Activated naive CD8-positive, alpha-beta T cell treated with anti-CD3 and anti-CD28 coated beads for 36 hours (primary cell): ENCODE results near the gene F11R. TPM values are rescaled to one million over a fixed set of nuclear protein-coding genes. Genes with fewer than 3 reads are reported as not detected.
A peak's percentile ranks its signal among the peaks of the same experiment; 100 is the strongest.
"Not testable (repeated sequence)": the region's sequence is repeated elsewhere in the genome, so short reads cannot be mapped to it uniquely, and the experiment has no call there.

Source experiments
- DNase-seq: peaks from one replicate; pipeline ENCODE4 v3.0.0; 2021
- H3K27ac Mint-ChIP-seq: one replicate; pipeline ENCODE4 v1.8.0; 2022; ENCODE audit warnings: mild to moderate bottlenecking, moderate library complexity, mixed read lengths
- H3K27me3 Mint-ChIP-seq: one replicate; pipeline ENCODE4 v1.8.0; 2022; ENCODE audit warnings: mild to moderate bottlenecking, mixed read lengths
- H3K36me3 Mint-ChIP-seq: one replicate; pipeline ENCODE4 v1.8.0; 2021; ENCODE audit warnings: mild to moderate bottlenecking, mixed read lengths
- H3K4me1 Mint-ChIP-seq: one replicate; pipeline ENCODE4 v1.8.0; 2021; ENCODE audit warnings: mixed read lengths
- H3K4me3 Mint-ChIP-seq: one replicate; pipeline ENCODE4 v1.8.0; 2022; ENCODE audit warnings: mild to moderate bottlenecking, moderate library complexity, mixed read lengths
- H3K9me3 Mint-ChIP-seq: one replicate; pipeline ENCODE4 v1.8.0; 2022; ENCODE audit warnings: mixed read lengths
- total RNA-seq, 2 experiments: library from RNA; stranded (reverse); gene quantifications; one replicate each; pipeline ENCODE4 v1.2.3, GENCODE V29; 2021

Gene F11R
- total RNA-seq, 2 experiments from 2014 or later = 12.8 to 13.4 TPM

GRCh38 chr1:161047436-161048420 is 26.8 kb upstream of the F11R start:
- Mint-ChIP-seq H3K36me3 (peaks cover 57% of the 10 kb centered on the region), H3K4me1 (peaks cover 25% of the 10 kb centered on the region), H3K4me3 (no peak overlapping the region), H3K27ac (peak overlapping the region; percentile 99), H3K9me3 (no peaks in the 10 kb centered on the region), H3K27me3 (no peaks in the 10 kb centered on the region)
- no peak for DNase-seq

GRCh38 chr1:161046605-161047228 is 25.8 kb upstream of the F11R start:
- Mint-ChIP-seq H3K27ac (peak overlapping the region; percentile 99), H3K27me3 (no peaks in the 10 kb centered on the region), H3K4me3 (peak overlapping the region; percentile 96), H3K9me3 (no peaks in the 10 kb centered on the region), H3K4me1 (peaks cover 27% of the 10 kb centered on the region), H3K36me3 (peaks cover 52% of the 10 kb centered on the region)
- DNase-seq = no peak

GRCh38 chr1:161045736-161046604 is 25.0 kb upstream of the F11R start, which contains the start of gene USF1:
TSS of gene USF1 (minus strand) at chr1:161045977. CDS start at chr1:161043275, 2,702 bp downstream.
- H3K27ac Mint-ChIP-seq = peak within 1 kb of the TSS; percentile 99
- peak; percentile 92 for DNase-seq
- H3K4me1 Mint-ChIP-seq = peaks cover 34% of the 10 kb centered on the region
- H3K27me3 Mint-ChIP-seq = no peaks in the 10 kb centered on the region
- H3K36me3 Mint-ChIP-seq = peaks cover 54% of the 10 kb centered on the region
- no peaks in the 10 kb centered on the region for H3K9me3 Mint-ChIP-seq
- H3K4me3 Mint-ChIP-seq = peak within 1 kb of the TSS; percentile 96

GRCh38 chr1:161044908-161045735 is 24.2 kb upstream of the F11R start:
- Mint-ChIP-seq H3K27ac (peak overlapping the region; percentile 99), H3K4me1 (peaks cover 37% of the 10 kb centered on the region), H3K4me3 (peak overlapping the region; percentile 96), H3K9me3 (no peaks in the 10 kb centered on the region), H3K36me3 (peaks cover 54% of the 10 kb centered on the region), H3K27me3 (no peaks in the 10 kb centered on the region)
- DNase-seq = peak; percentile 80

- Mint-ChIP-seq H3K27ac (peak overlapping the region; percentile 99), H3K4me1 (peaks cover 40% of the 10 kb centered on the region), H3K9me3 (no peaks in the 10 kb centered on the region), H3K4me3 (peak overlapping the region; percentile 96), H3K27me3 (no peaks in the 10 kb centered on the region), H3K36me3 (peaks cover 54% of the 10 kb centered on the region)
- DNase-seq = no peak
These were observed 23.6 kb upstream of the F11R start for GRCh38 chr1:161044535-161044907.

GRCh38 chr1:161039546-161039945 is 18.6 kb upstream of the F11R start:
- Mint-ChIP-seq H3K36me3 (peaks cover 28% of the 10 kb centered on the region), H3K27ac (peak overlapping the region; percentile 84), H3K27me3 (no peaks in the 10 kb centered on the region), H3K4me1 (peaks cover 46% of the 10 kb centered on the region), H3K9me3 (no peaks in the 10 kb centered on the region), H3K4me3 (peak overlapping the region; percentile 69)
- DNase-seq = no peak

- no peaks in the 10 kb centered on the region for H3K9me3 Mint-ChIP-seq
- DNase-seq = no peak
- peaks cover 25% of the 10 kb centered on the region for H3K36me3 Mint-ChIP-seq
- H3K4me3 Mint-ChIP-seq = peak overlapping the region; percentile 89
- H3K27me3 Mint-ChIP-seq = no peaks in the 10 kb centered on the region
- H3K27ac Mint-ChIP-seq = peak overlapping the region; percentile 93
- H3K4me1 Mint-ChIP-seq = peaks cover 43% of the 10 kb centered on the region
These were observed 18.2 kb upstream of the F11R start for GRCh38 chr1:161039154-161039545.

- peak; percentile 92 for DNase-seq
- Mint-ChIP-seq H3K27ac (peak within 1 kb of the TSS; percentile 93), H3K9me3 (no peaks in the 10 kb centered on the region), H3K4me3 (peak within 1 kb of the TSS; percentile 89), H3K4me1 (peaks cover 44% of the 10 kb centered on the region), H3K27me3 (no peaks in the 10 kb centered on the region), H3K36me3 (peaks cover 24% of the 10 kb centered on the region)
These were observed 17.7 kb upstream of the F11R start, which contains the start of gene TSTD1 for GRCh38 chr1:161038523-161039153. TSS of gene TSTD1 (minus strand) at chr1:161038964. CDS start at chr1:161038889, 75 bp downstream.

- peaks cover 25% of the 10 kb centered on the region for H3K36me3 Mint-ChIP-seq
- peaks cover 49% of the 10 kb centered on the region for H3K4me1 Mint-ChIP-seq
- H3K9me3 Mint-ChIP-seq = no peaks in the 10 kb centered on the region
- H3K27ac Mint-ChIP-seq = peak overlapping the region; percentile 93
- no peaks in the 10 kb centered on the region for H3K27me3 Mint-ChIP-seq
- no peak for DNase-seq
- H3K4me3 Mint-ChIP-seq = peak overlapping the region; percentile 89
These were observed 16.9 kb upstream of the F11R start for GRCh38 chr1:161037661-161038522.

GRCh38 chr1:161033751-161034150 is 12.8 kb upstream of the F11R start:
- peak overlapping the region; percentile 58 for H3K27ac Mint-ChIP-seq
- H3K9me3 Mint-ChIP-seq = no peaks in the 10 kb centered on the region
- DNase-seq = peak; percentile 43
- H3K4me1 Mint-ChIP-seq = peaks cover 40% of the 10 kb centered on the region
- peaks cover 17% of the 10 kb centered on the region for H3K36me3 Mint-ChIP-seq
- H3K27me3 Mint-ChIP-seq = no peaks in the 10 kb centered on the region
- H3K4me3 Mint-ChIP-seq = no peak overlapping the region

- Mint-ChIP-seq H3K36me3 (peaks cover 18% of the 10 kb centered on the region), H3K27ac (peak overlapping the region; percentile 74), H3K4me3 (peak overlapping the region; percentile 29), H3K9me3 (no peaks in the 10 kb centered on the region), H3K4me1 (peaks cover 34% of the 10 kb centered on the region), H3K27me3 (no peaks in the 10 kb centered on the region)
- no peak for DNase-seq
These were observed 11.5 kb upstream of the F11R start for GRCh38 chr1:161032409-161032808.

GRCh38 chr1:161031874-161032273 is 10.9 kb upstream of the F11R start:
- DNase-seq = no peak
- Mint-ChIP-seq H3K27ac (peak overlapping the region; percentile 64), H3K4me3 (no peak overlapping the region), H3K4me1 (peaks cover 31% of the 10 kb centered on the region), H3K9me3 (no peaks in the 10 kb centered on the region), H3K36me3 (peaks cover 19% of the 10 kb centered on the region), H3K27me3 (no peaks in the 10 kb centered on the region)

- not testable (repeated sequence) for H3K27ac Mint-ChIP-seq
These were observed 8.5 kb upstream of the F11R start for GRCh38 chr1:161029466-161029865.

More at GRCh38 chr1:161029466-161029865, 8.5 kb upstream of the F11R start:
- DNase-seq, H3K27me3 Mint-ChIP-seq, H3K4me3 Mint-ChIP-seq, H3K9me3 Mint-ChIP-seq: not testable (repeated sequence)
- peaks cover 20% of the 10 kb centered on the region for H3K36me3 Mint-ChIP-seq
- H3K4me1 Mint-ChIP-seq = peaks cover 26% of the 10 kb centered on the region
